ENCODE measurements around the gene RPL22. TPM values are rescaled to one million over a fixed set of nuclear protein-coding genes. Genes with fewer than 3 reads are reported as not detected.

RPL22 gene
- total and polyA plus RNA-seq, 2 of the 8 experiments (the other 6 are each of a cell fraction or from before 2014, with no cell fraction given) = 133 to 521 TPM

- H3K79me1 ChIP-seq (ENCODE audit: low read depth, low read length) = no peaks in the 10 kb centered on the region
- peak within 1 kb of the TSS; percentile 47 for H2BK120ac ChIP-seq (replicated peaks; ENCODE audit: low read depth, low read length)
- no peak within 1 kb of the TSS for H3K14ac ChIP-seq (ENCODE audit: insufficient read length)
- H3K9ac ChIP-seq (replicated peaks in 1 of 4; ENCODE audit: extremely low read depth in 1 of 4, low read depth in 3 of 4, low read length in 3 of 4) = peak within 1 kb of the TSS in 2 of 4 experiments; percentile 58 to 63; a peak in 4 of 7 replicates
- peak within 1 kb of the TSS; percentile 79 for H3K4ac ChIP-seq (replicated peaks; ENCODE audit: insufficient read length, low read depth, low read length)
- H4K5ac ChIP-seq (ENCODE audit: insufficient read length, low read depth, low read length) = peak within 1 kb of the TSS; percentile 27
- no peaks in the 10 kb centered on the region; a peak in 1 of 4 replicates for H3K79me2 ChIP-seq (ENCODE audit: control insufficient read depth in 1 of 2, insufficient read depth in 2 of 2, low read length in 2 of 2)
- peak within 1 kb of the TSS; percentile 87 to 92 for H3K4me2 ChIP-seq (ENCODE audit: insufficient read depth in 1 of 2, low read depth in 2 of 2, low read length in 2 of 2)
- peaks cover 16% of the 10 kb centered on the region; the same call in 1 of the 2 replicates for H3K23me2 ChIP-seq (ENCODE audit: low read depth, low read length)
- no peaks in the 10 kb centered on the region for H3K36me3 ChIP-seq (ENCODE audit: control insufficient read depth in 2 of 4, insufficient read depth in 4 of 4, low read length in 3 of 4)
- DNase-seq (ENCODE audit: low read depth in 1 of 2, low spot score in 2 of 2) (peak in 1 of 2 experiments; percentile 69), FAIRE-seq (no peak)
- peaks cover 2 to 24% (median 16%) of the 10 kb centered on the region in 4 experiments for H3K27me3 ChIP-seq (replicated peaks in 1 of 4; ENCODE audit: control insufficient read depth in 3 of 4, extremely low read depth in 1 of 4, insufficient read depth in 3 of 4, low read length in 3 of 4)
- peak within 1 kb of the TSS; percentile 60; the same call in 1 of the 2 replicates for H2BK5ac ChIP-seq (ENCODE audit: low read depth, low read length)
- peak within 1 kb of the TSS; percentile 99; the same call in 1 of the 2 replicates for H2BK15ac ChIP-seq (ENCODE audit: low read length)
- H3K18ac ChIP-seq (ENCODE audit: extremely low read depth, low read length) = peak within 1 kb of the TSS; percentile 97
- POLR2A ChIA-PET (ENCODE audit: partially characterized antibody) = interaction anchor here (0.7 to 9.3 kb wide), 11 partner anchors 6 to 204 kb away, joined by 3 to 64 read pairs (median 5); partner anchors contain the start of genes GPR153, ICMT and RNF207
- H2AFZ ChIP-seq (ENCODE audit: low read length) = no peak within 1 kb of the TSS
- H3K4me1 ChIP-seq (replicated peaks in 1 of 4; ENCODE audit: control insufficient read depth in 3 of 4, insufficient read depth in 4 of 4, low read length in 3 of 4) = peaks cover 18 to 42% (median 34%) of the 10 kb centered on the region in 4 experiments
- H2BK12ac ChIP-seq (ENCODE audit: low read depth, low read length) = peak within 1 kb of the TSS; percentile 99; the same call in 1 of the 2 replicates
- H2AK5ac ChIP-seq (ENCODE audit: low read depth, low read length) = peak within 1 kb of the TSS; percentile 67; the same call in 1 of the 2 replicates
- H3K9me3 ChIP-seq (ENCODE audit: insufficient read depth in 2 of 2, low read depth in 1 of 2, low read length in 1 of 2) = no peaks in the 10 kb centered on the region
- CTCF ChIA-PET (ENCODE audit: partially characterized antibody) = interaction anchor here (0.9 to 19.1 kb wide), 8 partner anchors 7 to 128 kb away, joined by 3 to 353 read pairs (median 29); partner anchors contain the start of genes ICMT, RNF207 and RPL22
- H4K91ac ChIP-seq (replicated peaks; ENCODE audit: insufficient read length, low read length) = peak within 1 kb of the TSS; percentile 56
- peaks cover 9 to 16% of the 10 kb centered on the region in 2 experiments for H4K20me1 ChIP-seq (replicated peaks in 1 of 2; ENCODE audit: control insufficient read depth in 1 of 2, insufficient read depth in 2 of 2, low read length in 2 of 2)
- H4K8ac ChIP-seq (ENCODE audit: extremely low read depth, insufficient read depth, low read length) = no peak within 1 kb of the TSS; the same call in 1 of the 2 replicates
- H3K23ac ChIP-seq (ENCODE audit: insufficient read length) = no peak within 1 kb of the TSS
- H3K56ac ChIP-seq (replicated peaks; ENCODE audit: insufficient read length, low read depth, low read length) = no peak within 1 kb of the TSS
- H3K27ac ChIP-seq (ENCODE audit: low read depth, low read length) = no peak within 1 kb of the TSS
- H3K4me3 ChIP-seq (ENCODE audit: extremely low read depth in 1 of 4, insufficient read depth in 2 of 4, low read depth in 3 of 4, low read length in 4 of 4) = peak within 1 kb of the TSS; percentile 59 to 91 (median 90)
- peak within 1 kb of the TSS; percentile 72; the same call in 1 of the 2 replicates for H2BK20ac ChIP-seq (ENCODE audit: low read length)
- 0% methylated on average over 15 of the region's 16 CpGs; no CpG with 5 or more reads in 1 of the 2 experiments for WGBS, 2 experiments (ENCODE audit: extremely low coverage in 1 of 2, insufficient coverage in 1 of 2, insufficient read length in 1 of 2, insufficient replicate concordance in 2 of 2, low coverage in 1 of 2, low lambda C conversion rate in 2 of 2, missing lambda C conversion rate in 1 of 2)
- TF ChIP-seq PHF8 (conservative IDR thresholded peaks at IDR 0.05; ENCODE audit: low read depth, low read length) (0 out of 2 replicates have a peak, but pooled peaks have one; percentile 35), RBBP5 (IDR thresholded peaks at IDR 0.05; ENCODE audit: borderline replicate concordance, low read depth, low read length) (no peak), HDAC6 (IDR thresholded peaks at IDR 0.05; ENCODE audit: low read depth, low read length) (no peak), SIN3A (conservative IDR thresholded peaks at IDR 0.05 in 1 of 2, IDR thresholded peaks at IDR 0.05 in 1 of 2; ENCODE audit: low read depth in 1 of 2, low read length in 2 of 2) (peak in 1 of 2 experiments; percentile 23; a peak in 1 of 4 replicates), TBP (IDR thresholded peaks at IDR 0.05; ENCODE audit: low read depth, low read length) (peak; percentile 81), EGR1 (IDR thresholded peaks at IDR 0.05; ENCODE audit: borderline replicate concordance, low read depth, low read length) (no peak), POLR2A (IDR thresholded peaks at IDR 0.05; ENCODE audit: control extremely low read depth in 1 of 2, low read depth in 2 of 2, low read length in 2 of 2) (peak in 1 of 2 experiments; percentile 53; a peak in 1 of 3 replicates), SP4 (IDR thresholded peaks at IDR 0.05; ENCODE audit: low read length) (no peak), CHD2 (IDR thresholded peaks at IDR 0.05; ENCODE audit: low read length) (no peak), SIRT6 (IDR thresholded peaks at IDR 0.05; ENCODE audit: low read length) (no peak), TAF7 (optimal IDR thresholded peaks at IDR 0.05; ENCODE audit: borderline replicate concordance, low read depth, low read length) (no peak), KDM1A (IDR thresholded peaks at IDR 0.05; ENCODE audit: borderline replicate concordance, low read length) (no peak), EZH2 (IDR thresholded peaks at IDR 0.05; ENCODE audit: low read depth, low read length, severe bottlenecking) (no peak)
Measured at GRCh38 chr1:6243993-6244392, 44.6 kb upstream of the RPL22 start, which contains the start of gene HES3. HES3 (plus strand) TSS chr1:6244179; CDS start chr1:6244366, 187 bp downstream.
